HepG2 (cell line): ENCODE measurements around the gene HSD3B7. TPM values are rescaled to one million over a fixed set of nuclear protein-coding genes. Genes with fewer than 3 reads are reported as not detected.

Experiments used
- BORCS8-MEF2B ChIP-seq: sonication (generic); formaldehyde crosslinking; IDR thresholded peaks from 2 replicates; pipeline ENCODE4 v1.8.0; 2022; ENCODE audit warnings: mild to moderate bottlenecking, missing genetic modification reagents
- BRD4 ChIP-seq: sonication (generic); formaldehyde crosslinking; IDR thresholded peaks from 2 replicates; pipeline ENCODE4 v1.4.0; 2020; ENCODE audit warnings: missing genetic modification reagents
- CENPT ChIP-seq: sonication (generic); formaldehyde crosslinking; IDR thresholded peaks from 2 replicates; pipeline ENCODE4 v1.8.0; 2022; ENCODE audit warnings: low read depth, mild to moderate bottlenecking, moderate library complexity, missing genetic modification reagents
- E2F5 ChIP-seq: sonication (generic); formaldehyde crosslinking; conservative IDR thresholded peaks from 2 replicates; pipeline ENCODE4 v1.4.0; 2020; ENCODE audit warnings: missing genetic modification reagents
- HIVEP1 ChIP-seq: sonication (generic); formaldehyde crosslinking; IDR thresholded peaks from 2 replicates; pipeline ENCODE4 v1.4.0; 2020; ENCODE audit warnings: mild to moderate bottlenecking, missing genetic modification reagents
- HOXD1 ChIP-seq: sonication (generic); formaldehyde crosslinking; IDR thresholded peaks from 2 replicates; pipeline ENCODE4 v1.5.0; 2020; ENCODE audit warnings: missing genetic modification reagents
- JDP2 ChIP-seq: sonication (generic); formaldehyde crosslinking; IDR thresholded peaks from 2 replicates; pipeline ENCODE4 v1.8.1; 2022; ENCODE audit warnings: missing genetic modification reagents, borderline replicate concordance
- NFKB2 ChIP-seq: sonication (generic); formaldehyde crosslinking; IDR thresholded peaks from 2 replicates; pipeline ENCODE4 v1.4.0; 2020; ENCODE audit warnings: missing genetic modification reagents, borderline replicate concordance
- NFYB ChIP-seq: sonication (generic); formaldehyde crosslinking; IDR thresholded peaks from 2 replicates; pipeline ENCODE4 v1.4.0; 2020; ENCODE audit warnings: missing genetic modification reagents
- ZFX ChIP-seq: sonication (generic); formaldehyde crosslinking; IDR thresholded peaks from 2 replicates; pipeline ENCODE4 v1.4.0; 2020; ENCODE audit warnings: mild to moderate bottlenecking, low read depth, missing genetic modification reagents, moderate library complexity
- ZNF274 ChIP-seq: sonication (generic); formaldehyde crosslinking; IDR thresholded peaks from 2 replicates; pipeline ENCODE4 v1.5.1; 2020; ENCODE audit warnings: mild to moderate bottlenecking, missing genetic modification reagents
- ZNF281 ChIP-seq: sonication (generic); formaldehyde crosslinking; IDR thresholded peaks from 2 replicates; pipeline ENCODE4 v1.4.0; 2020; ENCODE audit warnings: missing genetic modification reagents, borderline replicate concordance
- ZNF333 ChIP-seq: sonication (generic); formaldehyde crosslinking; IDR thresholded peaks from 2 replicates; pipeline ENCODE4 v1.4.0; 2020; ENCODE audit warnings: mild to moderate bottlenecking, missing genetic modification reagents, borderline replicate concordance
- ZNF674 ChIP-seq: sonication (generic); formaldehyde crosslinking; IDR thresholded peaks from 2 replicates; pipeline ENCODE4 v1.5.0; 2020; ENCODE audit warnings: low read depth, mild to moderate bottlenecking, missing genetic modification reagents
- ZNF782 ChIP-seq: sonication (generic); formaldehyde crosslinking; IDR thresholded peaks from 2 replicates; pipeline ENCODE4 v1.4.0; 2020; ENCODE audit warnings: missing genetic modification reagents, mild to moderate bottlenecking, borderline replicate concordance
- ZNF788 ChIP-seq: sonication (generic); formaldehyde crosslinking; IDR thresholded peaks from 2 replicates; pipeline ENCODE4 v1.5.0; 2020; ENCODE audit warnings: mild to moderate bottlenecking, missing genetic modification reagents, borderline replicate concordance
- polyA plus RNA-seq, 8 experiments: library from polyadenylated mRNA; depleted of rRNA in 3 of 8; stranded (reverse) in 7 of 8; unstranded in 1 of 8; fragments of >200 nt; fragmentation: Illumina TruSeq in 4 of 8; extraction: Trizol in 4 of 8; gene quantifications; 2 replicates each; pipeline versions ENCODE4 v1.2.1 to v1.2.3, GENCODE V29; 2011 to 2016; ENCODE audit warnings: low read depth in 4 of 8, missing spikeins in 1 of 8, mixed read lengths in 1 of 8; ENCODE audit not compliant: insufficient read depth in 1 of 8
- total RNA-seq, 5 experiments: library from RNA; depleted of rRNA; stranded (reverse); fragments of >200 nt; fragmentation: Illumina TruSeq; extraction: Trizol; gene quantifications; 2 replicates each; pipeline ENCODE4 v1.2.3, GENCODE V29; 2016; ENCODE audit warnings: low read depth in 1 of 5
- TF ChIP-seq, protein P1 (sequence below): sonication (generic); formaldehyde crosslinking; IDR thresholded peaks from 2 replicates; pipeline ENCODE4 v1.5.1; 2020; ENCODE audit warnings: mild to moderate bottlenecking, missing genetic modification reagents, borderline replicate concordance
- TF ChIP-seq, protein P2 (sequence below): IDR thresholded peaks from 2 replicates; pipeline ENCODE4 v1.4.0; 2020; ENCODE audit warnings: mild to moderate bottlenecking, missing genetic modification reagents

Gene HSD3B7
- total and polyA plus RNA-seq, 2 of the 13 experiments (the other 11 are each of a cell fraction or from before 2014, with no cell fraction given), result 32.9 to 69.7 TPM

DNA sequence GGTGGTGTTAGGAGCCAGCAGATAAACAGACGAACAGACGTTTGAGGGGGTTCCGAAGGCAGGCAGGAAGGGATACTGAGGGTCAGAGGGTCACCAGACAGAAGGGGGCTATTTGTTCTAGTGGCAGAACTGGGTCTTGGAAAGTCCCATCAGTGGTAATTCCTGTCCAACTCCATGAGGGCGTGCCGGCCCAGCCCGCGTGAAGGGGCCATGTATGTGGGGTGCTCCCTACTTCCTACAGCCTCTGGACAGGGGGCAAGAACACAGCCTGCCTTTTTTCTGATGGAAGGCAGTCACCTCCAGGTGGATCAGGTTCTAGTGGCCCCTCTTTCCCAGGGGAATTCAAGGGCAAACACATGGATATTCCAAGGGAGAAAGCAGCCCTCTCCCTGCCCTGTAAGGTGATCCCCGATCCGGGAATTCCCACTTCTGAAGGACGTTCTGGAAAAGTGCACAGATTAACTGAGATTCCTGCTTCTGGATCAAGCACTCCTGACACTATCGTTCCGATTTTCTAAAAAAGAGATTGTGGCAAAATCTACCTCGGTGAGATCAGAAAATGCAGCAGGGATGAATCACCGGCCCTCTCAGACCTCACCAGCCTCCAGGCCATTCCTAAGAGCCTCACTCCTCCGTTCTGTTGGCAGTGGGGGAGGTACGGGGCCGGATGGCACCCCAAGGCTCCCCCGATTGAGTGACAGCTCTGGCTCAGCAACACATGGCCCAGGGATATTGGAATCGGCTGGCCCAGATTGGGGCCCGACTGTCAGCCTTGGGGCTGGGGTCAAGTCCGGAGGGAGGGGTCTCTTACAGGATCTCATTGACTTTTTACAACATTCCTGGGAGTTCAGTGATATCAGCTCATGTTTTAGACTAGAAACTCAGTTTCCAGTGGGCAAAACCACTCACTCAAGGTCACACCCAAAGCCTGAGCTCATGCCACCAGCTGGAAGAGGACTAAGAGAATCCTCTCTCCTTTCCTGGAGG, 13.0 kb downstream of the HSD3B7 start (continued):
- TF ChIP-seq ZFX (CRISPR knock-in tag) (no peak; the same call in 1 of the 2 replicates), CENPT (CRISPR knock-in tag) (0 out of 2 replicates have a peak, but pooled peaks have one; percentile 13), ZNF274 (CRISPR knock-in tag) (no peak), E2F5 (CRISPR knock-in tag) (no peak), ZNF674 (no peak), NFKB2 (CRISPR knock-in tag) (no peak; the same call in 1 of the 2 replicates), ZNF788 (CRISPR knock-in tag) (no peak), HOXD1 (CRISPR knock-in tag) (peak; percentile 12; the same call in 1 of the 2 replicates), BRD4 (CRISPR knock-in tag) (no peak), HIVEP1 (CRISPR knock-in tag) (peak; percentile 58), BORCS8-MEF2B (CRISPR knock-in tag) (no peak), ZNF281 (CRISPR knock-in tag) (peak; percentile 39), ZNF333 (CRISPR knock-in tag) (peak; percentile 27; the same call in 1 of the 2 replicates), ZNF782 (CRISPR knock-in tag) (no peak), JDP2 (CRISPR knock-in tag) (no peak), NFYB (peak; percentile 19; the same call in 1 of the 2 replicates)
- TF ChIP-seq, protein P1, sequence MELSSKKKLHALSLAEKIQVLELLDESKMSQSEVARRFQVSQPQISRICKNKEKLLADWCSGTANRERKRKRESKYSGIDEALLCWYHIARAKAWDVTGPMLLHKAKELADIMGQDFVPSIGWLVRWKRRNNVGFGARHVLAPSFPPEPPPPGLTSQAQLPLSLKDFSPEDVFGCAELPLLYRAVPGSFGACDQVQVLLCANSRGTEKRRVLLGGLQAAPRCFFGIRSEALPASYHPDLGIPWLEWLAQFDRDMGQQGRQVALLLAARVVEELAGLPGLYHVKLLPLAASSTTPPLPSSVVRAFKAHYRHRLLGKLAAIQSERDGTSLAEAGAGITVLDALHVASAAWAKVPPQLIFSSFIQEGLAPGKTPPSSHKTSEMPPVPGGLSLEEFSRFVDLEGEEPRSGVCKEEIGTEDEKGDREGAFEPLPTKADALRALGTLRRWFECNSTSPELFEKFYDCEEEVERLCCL, result no peak
- TF ChIP-seq, protein P2, sequence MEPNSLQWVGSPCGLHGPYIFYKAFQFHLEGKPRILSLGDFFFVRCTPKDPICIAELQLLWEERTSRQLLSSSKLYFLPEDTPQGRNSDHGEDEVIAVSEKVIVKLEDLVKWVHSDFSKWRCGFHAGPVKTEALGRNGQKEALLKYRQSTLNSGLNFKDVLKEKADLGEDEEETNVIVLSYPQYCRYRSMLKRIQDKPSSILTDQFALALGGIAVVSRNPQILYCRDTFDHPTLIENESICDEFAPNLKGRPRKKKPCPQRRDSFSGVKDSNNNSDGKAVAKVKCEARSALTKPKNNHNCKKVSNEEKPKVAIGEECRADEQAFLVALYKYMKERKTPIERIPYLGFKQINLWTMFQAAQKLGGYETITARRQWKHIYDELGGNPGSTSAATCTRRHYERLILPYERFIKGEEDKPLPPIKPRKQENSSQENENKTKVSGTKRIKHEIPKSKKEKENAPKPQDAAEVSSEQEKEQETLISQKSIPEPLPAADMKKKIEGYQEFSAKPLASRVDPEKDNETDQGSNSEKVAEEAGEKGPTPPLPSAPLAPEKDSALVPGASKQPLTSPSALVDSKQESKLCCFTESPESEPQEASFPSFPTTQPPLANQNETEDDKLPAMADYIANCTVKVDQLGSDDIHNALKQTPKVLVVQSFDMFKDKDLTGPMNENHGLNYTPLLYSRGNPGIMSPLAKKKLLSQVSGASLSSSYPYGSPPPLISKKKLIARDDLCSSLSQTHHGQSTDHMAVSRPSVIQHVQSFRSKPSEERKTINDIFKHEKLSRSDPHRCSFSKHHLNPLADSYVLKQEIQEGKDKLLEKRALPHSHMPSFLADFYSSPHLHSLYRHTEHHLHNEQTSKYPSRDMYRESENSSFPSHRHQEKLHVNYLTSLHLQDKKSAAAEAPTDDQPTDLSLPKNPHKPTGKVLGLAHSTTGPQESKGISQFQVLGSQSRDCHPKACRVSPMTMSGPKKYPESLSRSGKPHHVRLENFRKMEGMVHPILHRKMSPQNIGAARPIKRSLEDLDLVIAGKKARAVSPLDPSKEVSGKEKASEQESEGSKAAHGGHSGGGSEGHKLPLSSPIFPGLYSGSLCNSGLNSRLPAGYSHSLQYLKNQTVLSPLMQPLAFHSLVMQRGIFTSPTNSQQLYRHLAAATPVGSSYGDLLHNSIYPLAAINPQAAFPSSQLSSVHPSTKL, result 0 out of 2 replicates have a peak, but pooled peaks have one; percentile 11
